ENCODE data around the gene SMYD3.

DNA sequence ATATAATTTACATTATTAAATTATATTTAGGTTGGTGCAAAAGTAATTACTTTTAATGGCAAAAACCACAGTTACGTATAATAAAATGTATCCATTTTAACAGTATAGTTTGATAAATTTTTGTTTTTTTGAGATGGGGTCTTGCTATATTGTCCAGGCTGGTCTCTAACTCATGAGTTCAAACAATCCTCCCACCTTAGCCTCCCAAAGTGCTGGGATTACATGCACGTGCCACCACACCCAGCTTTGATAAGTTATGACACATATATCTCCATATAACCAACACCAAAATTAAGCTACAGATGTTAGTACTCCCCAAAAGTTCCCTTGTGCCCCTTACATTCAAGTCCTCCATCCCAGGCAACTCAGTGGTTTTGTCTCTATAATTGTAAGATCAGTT lies 163.1 kb downstream of the SMYD3 start:
- TF ChIP-seq CTCF (IDR thresholded peaks at IDR 0.05 in 8 of 11, conservative IDR thresholded peaks at IDR 0.05 in 3 of 11) (no peak), POLR2A (IDR thresholded peaks at IDR 0.05) (no peak), POLR2AphosphoS5 (IDR thresholded peaks at IDR 0.05) (no peak)

Data from spleen (tissue), 7 donors.